Coronary artery (tissue), 2 donors: ENCODE measurements around the gene CEP120.
"Not testable (repeated sequence)": the region's sequence is repeated elsewhere in the genome, so short reads cannot be mapped to it uniquely, and the experiment has no call there.

Experiments used
- DNase-seq: peaks from one replicate; pipeline ENCODE4 v3.0.0-alpha.2; 2017; ENCODE audit warnings: low spot score
- H3K27ac ChIP-seq, 2 donors: fragments of 200-600 bp; sonication (generic); one replicate each; pipeline ENCODE4 v1.5.1; 2016 to 2019
- H3K4me3 ChIP-seq: fragments of 200-600 bp; sonication (generic); 2 replicates; pipeline ENCODE4 v1.5.1; 2016; ENCODE audit warnings: mild to moderate bottlenecking, moderate library complexity
- CTCF ChIP-seq: fragments of 200-600 bp; sonication (generic); IDR thresholded peaks from one replicate; pipeline ENCODE4 v1.5.1; 2019; ENCODE audit warnings: antibody characterized with exemption

The CEP120 gene

GRCh38 chr5:123401320-123401719, 21.9 kb downstream of the CEP120 start:
- Histone ChIP-seq H3K27ac (no peak overlapping the region), H3K4me3 (no peak overlapping the region)
- TF ChIP-seq CTCF: no peak
- no peak for DNase-seq

- not testable (repeated sequence) for H3K4me3 ChIP-seq, H3K27ac ChIP-seq, DNase-seq
Measured at GRCh38 chr5:123400870-123401291, 22.3 kb downstream of the CEP120 start.

GRCh38 chr5:123398058-123398733, 25.0 kb downstream of the CEP120 start:
- DNase-seq: no peak
- Histone ChIP-seq H3K4me3 (no peak overlapping the region), H3K27ac (no peak overlapping the region)
- no peak for TF ChIP-seq CTCF

GRCh38 chr5:123397538-123397937, 25.7 kb downstream of the CEP120 start:
- no peak overlapping the region for H3K27ac ChIP-seq
- no peak for DNase-seq
- no peak overlapping the region for H3K4me3 ChIP-seq
- TF ChIP-seq CTCF: no peak

- Histone ChIP-seq H3K27ac (no peak overlapping the region), H3K4me3 (no peak overlapping the region)
- TF ChIP-seq CTCF: no peak
- DNase-seq: no peak
Measured at GRCh38 chr5:123391009-123391408, 32.2 kb downstream of the CEP120 start.

- no peak for TF ChIP-seq CTCF
- no peak overlapping the region for H3K4me3 ChIP-seq
- DNase-seq: no peak
- H3K27ac ChIP-seq: no peak overlapping the region
Measured at GRCh38 chr5:123389794-123390193, 33.4 kb downstream of the CEP120 start.

- no peak for TF ChIP-seq CTCF
- no peak for DNase-seq
- Histone ChIP-seq H3K27ac (no peak overlapping the region), H3K4me3 (no peak overlapping the region)
Measured at GRCh38 chr5:123387313-123387712, 35.9 kb downstream of the CEP120 start.
